Heart left ventricle (tissue), 16 donors: ENCODE results near the gene AFAP1L2. TPM values are rescaled to one million over a fixed set of nuclear protein-coding genes. Genes with fewer than 3 reads are reported as not detected.
A peak's percentile ranks its signal among the peaks of the same experiment; 100 is the strongest.

Experiments used
- ATAC-seq, 4 donors: fragments of 200-7000 bp; cut with Tn5 transposase; one replicate each; pipeline ENCODE4 v1.9.1; 2020 to 2022; ENCODE audit warnings: moderate library complexity in 4 of 4, mild to moderate bottlenecking in 3 of 4, moderate number of reproducible peaks in 1 of 4
- DNase-seq, 5 donors: peaks; one replicate each; pipeline ENCODE4 v3.0.0-alpha.2; 2020
- H3K27ac ChIP-seq, 12 donors: fragments of 200-600 bp; sonication (generic) in 4 of 12; one replicate each; pipeline versions ENCODE4 v1.5.0 to v1.8.0; 2016 to 2022; ENCODE audit warnings: mild to moderate bottlenecking in 2 of 12
- H3K27me3 ChIP-seq, 9 donors: fragments of 200-600 bp; sonication (generic) in 2 of 9; one replicate each; pipeline versions ENCODE4 v1.5.1 to v1.8.0; 2016 to 2022; ENCODE audit warnings: mild to moderate bottlenecking in 3 of 9
- H3K36me3 ChIP-seq, 9 donors: fragments of 200-600 bp; sonication (generic) in 2 of 9; one replicate each; pipeline versions ENCODE4 v1.5.0 to v1.8.0; 2018 to 2022; ENCODE audit warnings: mild to moderate bottlenecking in 2 of 9
- H3K4me1 ChIP-seq, 12 donors: fragments of 200-600 bp; sonication (generic) in 4 of 12; one replicate each; pipeline versions ENCODE4 v1.5.0 to v1.8.0; 2016 to 2022; ENCODE audit warnings: mild to moderate bottlenecking in 3 of 12
- H3K4me3 ChIP-seq, 12 donors: fragments of 200-600 bp; sonication (generic) in 4 of 12; one replicate each; pipeline versions ENCODE4 v1.5.0 to v1.8.0; 2017 to 2022; ENCODE audit warnings: mild to moderate bottlenecking in 9 of 12, moderate library complexity in 4 of 12
- H3K9me3 ChIP-seq, 12 donors: fragments of 200-600 bp; sonication (generic) in 4 of 12; one replicate each; pipeline versions ENCODE4 v1.5.0 to v1.8.0; 2016 to 2022; ENCODE audit warnings: mild to moderate bottlenecking in 1 of 12
- CTCF ChIP-seq, 12 donors: fragments of 200-600 bp; sonication (generic) in 4 of 12; IDR thresholded peaks; one replicate each; pipeline versions ENCODE4 v1.5.0 to v1.8.0; 2018 to 2022; ENCODE audit warnings: antibody characterized with exemption in 12 of 12, mild to moderate bottlenecking in 5 of 12
- POLR2A ChIP-seq, 2 donors: fragments of 450-650 bp; IDR thresholded peaks; one replicate each; pipeline ENCODE4 v1.6.1; 2017; ENCODE audit warnings: antibody characterized with exemption in 2 of 2, mild to moderate bottlenecking in 2 of 2, moderate library complexity in 2 of 2
- WGBS, 4 donors: extraction: QIAGEN DNeasy Blood & Tissue Kit in 2 of 4; methylation state at CpG; one replicate each; pipeline versions ENCODE4 v1.1.5 to v1.1.7; 2013 to 2018; 5-methylcytosine and 5-hydroxymethylcytosine counted together
- intact Hi-C, 10 donors: fragments of 100-400 bp; cut with DNase I; formaldehyde crosslinking; loops; one replicate each; pipeline versions ENCODE4 v1.11.1 to v1.14.2; 2022
- polyA plus RNA-seq, 2 donors: library from polyadenylated mRNA; stranded (reverse); fragments of 200-250 nt; gene quantifications; one replicate each; pipeline ENCODE4 v1.2.3, GENCODE V29; 2013
- total RNA-seq, 9 donors: library from RNA; depleted of rRNA in 2 of 9; stranded (reverse); fragments of >200 nt in 2 of 9; fragmentation: NEBNext Ultra II Directional in 3 of 9; extraction: Animal tissue kit (Norgen Biotek cat#: 25700) in 3 of 9; gene quantifications; one replicate each; pipeline versions ENCODE4 v1.1.0 to v1.2.4, GENCODE V29; 2016 to 2023
- donor health status: ischemic (EF 13 %, LVEDD 7.1; RV severe dilation, severe dysfunction).
- donor health status: healthy with polysubstance abuse.
- donor health status: DM: no; HTN: yes; CAD: no.
- donor health status: DM: no; HTN: no; CAD: no.
- donor health status: ischemic (EF 25% LVEDD 6.9; RV normal size, moderate dysfunction).
- donor health status: ischemic (EF 25% LVEDD 5.7; RV mildly dilated, moderate dysfunction).
- donor health status: healthy.
- donor health status: DM: yes; HTN: yes; CAD: no.
- donor health status: ischemic (EF 35%, LVEDD 5.7; RV mildly dilated, moderate dysfunction).
- donor health status: nonischemic (EF 11% LVEDD 7.7; RV severe dilation, severe dysfunction).
- donor health status: DM: yes; HTN: yes; CAD: no.
- donor health status: PGD.
- donor health status: ischemic (EF 29% LVEDD 5.4; RV normal size, mild dysfunction).
- donor health status: nonischemic (EF 23%, LVEDD 6.1; RV moderate dilation, normal function).

AFAP1L2 gene
- total and polyA plus RNA-seq, 11 donors: 2.8 to 8.2 (median 4.3) TPM

- Histone ChIP-seq H3K4me1 (peaks cover 0 to 38% (median 8%) of the 10 kb centered on the region in 12 donors), H3K27me3 (no peaks in the 10 kb centered on the region), H3K4me3 (no peak overlapping the region), H3K9me3 (no peaks in the 10 kb centered on the region), H3K36me3 (no peaks in the 10 kb centered on the region), H3K27ac (peak overlapping the region in 10 of 12 donors; percentile 28 to 73 (median 63))
- 23 to 34% (median 27%) methylated on average over 5 of the region's 5 CpGs for WGBS, 4 donors
- DNase-seq (peak in 4 of 5 donors; percentile 29 to 51 (median 41)), ATAC-seq (peak; percentile 69 to 82 (median 74))
- TF ChIP-seq POLR2A (IDR thresholded peaks at IDR 0.05) (no peak), CTCF (IDR thresholded peaks at IDR 0.05) (no peak)
- intact Hi-C loops: no loop called here
These were observed 137.8 kb downstream of the AFAP1L2 start for GRCh38 chr10:114266521-114266920.

GRCh38 chr10:114265392-114266053 lies 138.8 kb downstream of the AFAP1L2 start:
- intact Hi-C loops: no loop called here
- TF ChIP-seq CTCF (IDR thresholded peaks at IDR 0.05) (no peak), POLR2A (IDR thresholded peaks at IDR 0.05) (no peak)
- ATAC-seq (peak; percentile 76 to 84 (median 82)), DNase-seq (peak in 4 of 5 donors; percentile 32 to 69 (median 52))
- Histone ChIP-seq H3K36me3 (no peaks in the 10 kb centered on the region), H3K9me3 (no peaks in the 10 kb centered on the region), H3K27me3 (no peaks in the 10 kb centered on the region), H3K4me1 (peaks cover 0 to 31% (median 8%) of the 10 kb centered on the region in 12 donors), H3K27ac (peak overlapping the region in 11 of 12 donors; percentile 28 to 73 (median 62)), H3K4me3 (no peak overlapping the region)
- WGBS, 4 donors: 47 to 60% (median 54%) methylated on average over 6 of the region's 6 CpGs

- DNase-seq (no peak), ATAC-seq (no peak)
- no peaks in the 10 kb centered on the region for H3K27me3 ChIP-seq
- no peaks in the 10 kb centered on the region for H3K36me3 ChIP-seq
- peaks cover 0 to 44% (median 6%) of the 10 kb centered on the region in 12 donors for H3K4me1 ChIP-seq
- no peaks in the 10 kb centered on the region for H3K9me3 ChIP-seq
- H3K27ac ChIP-seq: no peak overlapping the region
- intact Hi-C loops: no loop called here
- H3K4me3 ChIP-seq: no peak overlapping the region
- 82 to 85% (median 84%) methylated on average over 4 of the region's 4 CpGs for WGBS, 4 donors
- no peak for TF ChIP-seq CTCF (IDR thresholded peaks at IDR 0.05)
- TF ChIP-seq POLR2A (IDR thresholded peaks at IDR 0.05): no peak
These were observed 141.8 kb downstream of the AFAP1L2 start for GRCh38 chr10:114262496-114262895.

GRCh38 chr10:114261076-114261475 lies 143.2 kb downstream of the AFAP1L2 start:
- no peaks in the 10 kb centered on the region for H3K9me3 ChIP-seq
- H3K36me3 ChIP-seq: no peaks in the 10 kb centered on the region
- intact Hi-C loops: no loop called here
- ATAC-seq: no peak
- no peaks in the 10 kb centered on the region for H3K27me3 ChIP-seq
- no peak overlapping the region for H3K27ac ChIP-seq
- 53 to 67% (median 59%) methylated on average over 2 of the region's 2 CpGs for WGBS, 4 donors
- no peak overlapping the region for H3K4me3 ChIP-seq
- H3K4me1 ChIP-seq: peaks cover 0 to 40% (median 5%) of the 10 kb centered on the region in 12 donors
- no peak for TF ChIP-seq CTCF (IDR thresholded peaks at IDR 0.05)
- no peak for TF ChIP-seq POLR2A (IDR thresholded peaks at IDR 0.05)
- DNase-seq: no peak
